A204.1 (cell line): ENCODE data around the gene MSMP.

Source experiments
- FAIRE-seq: peaks from 2 replicates; lab custom pipeline; 2012; peaks lifted over from hg19 to GRCh38; lab: Jason Lieb, UNC

MSMP gene

GRCh38 chr9:35743452-35743851 is 10.6 kb downstream of the MSMP start:
- no peak for FAIRE-seq

GRCh38 chr9:35741740-35742139 is 12.3 kb downstream of the MSMP start:
- FAIRE-seq: no peak

GRCh38 chr9:35740243-35740642 is 13.8 kb downstream of the MSMP start:
- no peak for FAIRE-seq

DNA sequence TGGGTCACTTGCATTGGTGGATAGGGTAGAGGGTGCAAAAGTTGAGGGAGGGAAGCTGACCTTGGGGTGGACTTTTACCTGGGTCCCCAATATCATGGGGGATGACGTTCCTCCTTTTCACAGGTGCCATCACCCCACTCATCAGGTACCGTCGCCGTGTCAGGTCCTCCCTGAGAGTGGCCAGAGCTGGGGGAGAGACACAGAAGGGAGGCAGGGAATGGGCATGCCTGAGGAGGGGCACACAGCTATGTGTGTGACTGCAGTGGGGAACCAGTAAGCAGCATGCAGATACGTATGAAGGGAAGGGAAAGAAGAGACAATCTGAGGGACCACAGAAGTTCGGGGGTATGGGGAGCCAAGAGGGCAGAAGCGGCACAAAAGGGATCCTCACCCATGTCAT is 15.2 kb downstream of the MSMP start:
- no peak for FAIRE-seq

GRCh38 chr9:35738186-35738585 is 15.9 kb downstream of the MSMP start:
- no peak for FAIRE-seq

GRCh38 chr9:35737143-35737542 is 16.9 kb downstream of the MSMP start:
- no peak for FAIRE-seq

GRCh38 chr9:35736201-35736633 is 17.9 kb downstream of the MSMP start:
- no peak for FAIRE-seq

DNA sequence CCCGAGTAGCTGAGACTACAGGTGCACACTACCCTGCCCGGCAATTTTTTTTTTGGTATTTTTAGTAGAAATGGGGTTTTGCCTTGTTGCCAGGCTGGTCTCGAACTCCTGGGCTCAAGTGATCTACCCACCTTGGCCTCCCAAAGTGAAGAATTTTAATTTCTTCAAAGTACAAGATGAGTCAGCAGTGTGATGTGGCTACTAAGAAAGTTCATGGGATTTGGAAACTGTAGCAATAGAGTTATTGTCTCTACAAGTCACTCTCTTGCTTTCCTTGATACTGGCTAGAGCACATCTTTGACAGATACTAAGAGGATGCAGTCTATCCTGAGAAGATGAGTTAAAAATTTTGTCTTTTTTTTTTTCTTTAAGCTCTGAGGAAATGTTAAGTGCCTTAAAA is 20.0 kb downstream of the MSMP start:
- FAIRE-seq: no peak

DNA sequence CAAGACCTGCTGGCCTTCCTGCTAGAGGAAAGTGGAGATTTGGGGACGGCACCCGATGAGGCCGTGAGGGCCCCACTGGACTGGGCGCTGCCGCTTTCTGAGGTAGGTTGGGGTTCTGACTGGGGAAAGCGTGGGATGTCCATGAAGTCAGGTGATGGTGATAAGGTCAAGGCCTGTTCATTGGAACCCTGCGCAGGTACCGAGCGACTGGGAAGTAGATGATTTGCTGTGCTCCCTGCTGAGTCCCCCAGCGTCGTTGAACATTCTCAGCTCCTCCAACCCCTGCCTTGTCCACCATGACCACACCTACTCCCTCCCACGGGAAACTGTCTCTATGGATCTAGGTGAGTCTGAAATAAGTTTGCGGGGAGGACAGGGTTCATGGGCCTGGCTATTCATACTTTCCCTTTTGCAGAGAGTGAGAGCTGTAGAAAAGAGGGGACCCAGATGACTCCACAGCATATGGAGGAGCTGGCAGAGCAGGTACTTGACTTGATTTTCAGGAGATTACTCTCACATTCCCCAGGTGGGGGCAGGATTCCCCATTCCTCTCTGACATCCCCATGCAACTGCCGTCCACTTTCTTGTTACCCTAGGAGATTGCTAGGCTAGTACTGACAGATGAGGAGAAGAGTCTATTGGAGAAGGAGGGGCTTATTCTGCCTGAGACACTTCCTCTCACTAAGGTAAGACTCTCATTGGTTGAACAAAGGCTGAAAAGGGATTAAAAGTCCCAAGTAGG is 21.1 kb downstream of the MSMP start:
- FAIRE-seq: no peak

- FAIRE-seq: peak; percentile 89
These were observed 21.8 kb downstream of the MSMP start, which contains the start of the genes CREB3 and TLN1 for GRCh38 chr9:35732185-35732799. Gene CREB3, plus strand, starts transcription at chr9:35732666. Its CDS starts 107 bp downstream, at chr9:35732773. Gene TLN1, minus strand, starts transcription at chr9:35732195. Its CDS starts 6,501 bp downstream, at chr9:35725694.

DNA sequence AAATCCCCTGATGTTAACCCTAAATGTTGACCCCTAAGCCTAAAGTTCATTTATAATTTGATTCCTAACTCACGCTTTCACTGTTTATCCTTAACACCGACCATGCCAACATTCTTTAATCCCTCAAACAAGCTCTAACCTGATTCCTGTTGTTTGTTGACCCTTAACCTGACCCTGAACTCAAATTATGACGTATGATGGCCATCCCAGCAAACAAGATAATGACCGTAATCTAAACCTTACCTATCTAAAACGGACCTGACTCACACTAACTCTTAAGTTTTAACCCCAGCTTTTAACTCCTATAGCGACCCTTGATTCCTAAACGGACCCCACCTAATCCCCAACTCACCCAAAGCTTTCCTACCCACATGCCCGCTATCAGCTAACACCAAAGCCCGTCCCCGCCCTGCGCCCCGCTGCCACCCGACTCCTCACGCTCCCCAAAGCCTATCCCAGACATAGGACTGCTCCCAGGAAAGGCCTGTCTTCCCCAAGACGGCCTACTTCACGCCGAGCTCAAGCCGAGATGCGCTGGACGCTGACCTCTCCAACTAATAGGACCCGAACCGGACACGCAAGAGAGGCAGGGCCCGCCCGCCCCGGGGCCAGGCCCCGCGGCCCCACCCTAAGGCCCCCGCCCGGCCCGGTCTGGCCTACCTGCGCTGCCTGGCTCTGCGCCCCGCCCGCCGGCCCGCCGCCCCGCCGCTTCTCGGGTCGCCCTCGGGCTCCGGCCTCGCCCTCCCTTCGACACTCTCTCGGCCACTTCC is 22.5 kb downstream of the MSMP start:
- no peak for FAIRE-seq

DNA sequence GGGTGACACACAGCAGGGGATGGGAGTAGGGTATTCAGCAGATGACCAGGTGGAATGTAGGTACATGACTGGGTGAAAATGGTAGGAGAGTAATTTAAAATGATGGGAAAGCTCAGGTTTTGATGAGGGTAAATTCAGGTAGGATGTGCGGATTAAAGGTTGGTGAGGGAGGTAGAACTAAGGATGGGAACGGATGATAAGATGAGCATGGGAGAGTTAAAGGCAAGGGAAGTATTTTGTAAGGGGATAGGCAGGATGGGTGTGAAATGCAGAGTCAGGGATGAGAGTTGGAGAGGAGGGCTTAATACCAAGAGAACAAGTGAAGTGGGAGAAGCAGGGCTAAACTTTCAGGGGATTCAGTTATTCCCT is 23.6 kb downstream of the MSMP start:
- no peak for FAIRE-seq

DNA sequence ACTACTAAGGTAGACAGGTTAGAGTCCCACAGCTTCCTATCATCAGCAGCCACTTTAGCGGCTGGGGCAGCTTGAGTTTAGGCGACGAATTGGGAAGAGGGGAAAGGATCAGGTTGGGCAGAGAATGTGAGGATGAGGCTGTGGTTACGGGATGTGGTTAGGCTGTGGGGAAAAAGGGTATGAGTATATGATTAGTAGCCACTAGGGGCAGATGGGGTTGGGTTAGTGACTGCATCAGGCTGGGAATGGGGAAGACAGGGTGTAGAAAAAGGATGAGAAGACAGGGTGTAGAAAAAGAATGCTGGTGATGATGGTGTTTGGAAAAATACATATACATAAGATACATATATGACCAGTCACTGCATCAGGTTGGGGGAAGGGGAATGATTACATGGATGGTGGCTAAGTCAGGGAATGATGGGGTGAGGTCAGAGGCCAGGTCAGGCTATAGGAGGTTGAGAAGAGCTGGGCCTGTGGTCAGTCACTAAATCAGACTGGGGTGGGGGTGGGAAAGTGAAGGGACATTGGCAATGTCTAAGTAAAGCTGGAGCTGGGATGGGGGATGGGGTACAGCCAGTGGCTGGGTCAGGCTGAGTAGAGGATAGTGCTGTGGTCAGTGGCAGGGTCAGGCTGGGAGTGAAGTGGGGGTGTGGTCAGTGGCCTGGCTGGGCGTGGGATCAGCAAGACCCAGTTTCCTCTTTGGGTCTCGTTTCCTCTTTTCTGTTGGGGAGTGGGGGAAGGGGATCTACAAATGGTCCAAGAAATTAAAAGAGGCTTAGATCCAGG is 24.2 kb downstream of the MSMP start:
- no peak for FAIRE-seq

GRCh38 chr9:35729101-35729500 is 25.0 kb downstream of the MSMP start:
- no peak for FAIRE-seq

DNA sequence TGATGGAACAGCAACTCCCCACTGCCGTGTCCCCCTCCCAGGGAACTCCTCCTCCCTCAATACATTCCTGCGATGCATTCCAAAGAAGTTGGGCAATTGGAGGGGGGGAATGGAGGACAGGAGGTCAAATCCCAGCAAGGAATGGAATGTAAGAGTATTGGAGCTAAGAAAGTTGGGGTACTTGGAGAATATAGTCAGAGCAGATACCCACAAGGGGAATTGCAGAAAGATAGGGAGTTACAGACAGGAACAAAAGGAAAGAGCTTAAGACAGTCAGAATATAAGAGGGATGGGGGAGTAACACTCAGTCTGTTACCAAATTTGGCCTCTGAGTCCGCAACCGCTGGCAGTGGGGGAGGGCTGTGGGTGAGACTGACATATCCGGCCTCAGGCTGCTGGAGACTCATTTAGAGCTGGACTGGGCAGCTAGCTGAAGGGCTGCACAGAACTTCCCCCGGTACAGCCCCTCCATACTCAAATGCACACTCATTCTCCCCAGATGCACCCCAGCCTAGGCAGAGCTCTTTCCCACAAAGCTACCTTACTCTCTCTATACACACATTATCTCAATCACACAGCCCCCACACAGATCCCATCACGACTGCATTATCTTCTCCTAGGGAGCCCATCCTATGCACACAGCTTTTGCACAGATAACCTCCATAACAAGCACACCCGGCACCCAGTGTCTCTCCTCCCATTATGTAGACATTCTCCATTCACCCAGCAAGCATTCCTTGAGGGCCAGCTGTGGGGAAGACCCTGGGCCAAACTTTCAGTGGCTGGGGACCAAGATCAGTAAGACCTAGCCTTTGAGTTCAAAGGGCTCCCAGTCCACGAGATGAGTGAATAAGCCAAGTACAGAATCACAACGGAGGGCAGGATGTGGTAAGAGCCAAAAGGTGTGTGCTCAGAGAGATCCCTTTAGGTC is 25.8 kb downstream of the MSMP start:
- FAIRE-seq: no peak

GRCh38 chr9:35727676-35728040 is 26.4 kb downstream of the MSMP start:
- FAIRE-seq: no peak

GRCh38 chr9:35726931-35727330 is 27.1 kb downstream of the MSMP start:
- no peak for FAIRE-seq

- no peak for FAIRE-seq
These were observed 28.7 kb downstream of the MSMP start for GRCh38 chr9:35725362-35725761.

GRCh38 chr9:35723908-35724307 is 30.2 kb downstream of the MSMP start:
- FAIRE-seq: no peak

- no peak for FAIRE-seq
These were observed 30.6 kb downstream of the MSMP start for GRCh38 chr9:35723426-35723825.

DNA sequence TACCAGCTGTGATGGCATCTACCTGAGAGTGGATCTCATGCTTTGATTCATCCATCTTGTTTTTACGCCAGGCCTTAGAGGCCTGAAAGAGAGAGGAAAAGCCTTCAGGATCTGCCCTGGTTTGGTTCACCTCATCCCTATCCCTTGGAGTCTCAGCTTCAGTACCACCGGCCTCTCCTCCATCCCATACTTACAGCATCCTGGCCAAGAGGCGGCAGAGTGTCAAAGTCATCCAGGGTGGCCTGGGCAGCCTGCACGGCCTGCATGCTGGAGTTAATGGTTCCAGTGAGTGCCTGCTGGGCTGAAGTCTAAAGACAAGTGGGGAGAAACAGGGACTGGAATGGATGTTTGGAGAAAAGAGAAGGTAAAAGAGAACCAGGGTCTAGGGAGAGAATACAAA is 34.5 kb downstream of the MSMP start:
- FAIRE-seq: no peak
